PC-9 (cell line): ENCODE measurements around the gene LRSAM1. TPM values are rescaled to one million over a fixed set of nuclear protein-coding genes. Genes with fewer than 3 reads are reported as not detected.
A peak's percentile ranks its signal among the peaks of the same experiment; 100 is the strongest.

ENCODE experiments used
- BruUV-seq: library from RNA; stranded (reverse); fragments of 400-500 nt; replicated peaks from 2 replicates; lab custom pipeline; 2021; lab: Mats Ljungman, UMichigan
- CTCF ChIA-PET: fragments of 300-600 bp; sonication (Branson Sonifier 250); formaldehyde crosslinking; loops from one replicate; lab custom pipeline; 2022; ENCODE audit warnings: antibody characterized with exemption; lab: Charles Lee
- POLR2A ChIA-PET: fragments of 300-600 bp; sonication (Branson Sonifier 250); formaldehyde crosslinking; loops from one replicate; lab custom pipeline; 2022; ENCODE audit warnings: antibody characterized with exemption; ENCODE audit not compliant: unreplicated experiment; lab: Charles Lee
- DNase-seq, 2 experiments: peaks; one replicate each; pipeline versions ENCODE4 v3.0.0 to v3.0.0-alpha.2; 2015 to 2022; ENCODE audit warnings: mixed read lengths in 1 of 2
- H2AFZ ChIP-seq: fragments of 200-600 bp; sonication (generic); 2 replicates; pipeline ENCODE4 v1.8.1; 2017; ENCODE audit warnings: antibody characterized with exemption
- H3F3A ChIP-seq: fragments of 200-600 bp; sonication (generic); 2 replicates; pipeline ENCODE4 v1.8.1; 2017; ENCODE audit warnings: antibody characterized with exemption, mild to moderate bottlenecking, low read depth; ENCODE audit not compliant: insufficient read depth
- H3K27ac ChIP-seq: fragments of 200-600 bp; sonication (generic); 2 replicates; pipeline ENCODE4 v1.6.1; 2016; ENCODE audit warnings: mixed run types
- H3K27me3 ChIP-seq: fragments of 200-600 bp; sonication (generic); 2 replicates; pipeline ENCODE4 v1.6.1; 2016; ENCODE audit warnings: low read depth, mixed run types; ENCODE audit not compliant: insufficient read depth
- H3K36me3 ChIP-seq: fragments of 200-600 bp; sonication (generic); 2 replicates; pipeline ENCODE4 v1.6.1; 2016; ENCODE audit warnings: low read depth, mixed run types
- H3K4me1 ChIP-seq: fragments of 200-600 bp; sonication (generic); replicated peaks from 2 replicates; pipeline ENCODE4 v1.6.1; 2016; ENCODE audit warnings: mixed run types; ENCODE audit not compliant: insufficient read depth
- H3K4me2 ChIP-seq: fragments of 200-600 bp; sonication (generic); 2 replicates; pipeline ENCODE4 v1.6.1; 2017; ENCODE audit warnings: mixed run types
- H3K4me3 ChIP-seq: fragments of 200-600 bp; sonication (generic); 2 replicates; pipeline ENCODE4 v1.6.1; 2016; ENCODE audit warnings: mixed run types
- H3K79me2 ChIP-seq: fragments of 200-600 bp; sonication (generic); 2 replicates; pipeline ENCODE4 v1.6.1; 2017; ENCODE audit warnings: low read depth, mixed run types
- H3K9me2 ChIP-seq: fragments of 200-600 bp; sonication (generic); 2 replicates; pipeline ENCODE4 v1.8.1; 2017; ENCODE audit warnings: mild to moderate bottlenecking; ENCODE audit not compliant: insufficient read depth
- H3K9me3 ChIP-seq: fragments of 200-600 bp; sonication (generic); 2 replicates; pipeline ENCODE4 v1.8.1; 2016; ENCODE audit warnings: low read depth; ENCODE audit not compliant: insufficient read depth
- H4K20me1 ChIP-seq: fragments of 200-600 bp; sonication (generic); 2 replicates; pipeline ENCODE4 v1.8.1; 2017; ENCODE audit not compliant: insufficient read depth
- EZH2 ChIP-seq: fragments of 200-600 bp; sonication (generic); IDR thresholded peaks from 2 replicates; pipeline ENCODE4 v1.8.0; 2017; ENCODE audit warnings: antibody characterized with exemption, low read depth
- intact Hi-C: fragments of 100-400 bp; cut with micrococcal nuclease; formaldehyde crosslinking; loops from one replicate; pipeline ENCODE4 v1.10.0; 2022; ENCODE audit not compliant: unreplicated experiment
- total RNA-seq: library from RNA; stranded (reverse); gene quantifications from 2 replicates; pipeline ENCODE4 v1.2.3, GENCODE V29; 2021
- TF ChIP-seq, protein P1 (sequence below): fragments of 200-600 bp; sonication (generic); conservative IDR thresholded peaks from 2 replicates; pipeline ENCODE4 v1.6.1; 2017; ENCODE audit warnings: mixed run types, antibody characterized with exemption, mild to moderate bottlenecking, moderate library complexity

Gene LRSAM1
- total RNA-seq, 1 experiment from 2014 or later: 44.0 TPM

DNA sequence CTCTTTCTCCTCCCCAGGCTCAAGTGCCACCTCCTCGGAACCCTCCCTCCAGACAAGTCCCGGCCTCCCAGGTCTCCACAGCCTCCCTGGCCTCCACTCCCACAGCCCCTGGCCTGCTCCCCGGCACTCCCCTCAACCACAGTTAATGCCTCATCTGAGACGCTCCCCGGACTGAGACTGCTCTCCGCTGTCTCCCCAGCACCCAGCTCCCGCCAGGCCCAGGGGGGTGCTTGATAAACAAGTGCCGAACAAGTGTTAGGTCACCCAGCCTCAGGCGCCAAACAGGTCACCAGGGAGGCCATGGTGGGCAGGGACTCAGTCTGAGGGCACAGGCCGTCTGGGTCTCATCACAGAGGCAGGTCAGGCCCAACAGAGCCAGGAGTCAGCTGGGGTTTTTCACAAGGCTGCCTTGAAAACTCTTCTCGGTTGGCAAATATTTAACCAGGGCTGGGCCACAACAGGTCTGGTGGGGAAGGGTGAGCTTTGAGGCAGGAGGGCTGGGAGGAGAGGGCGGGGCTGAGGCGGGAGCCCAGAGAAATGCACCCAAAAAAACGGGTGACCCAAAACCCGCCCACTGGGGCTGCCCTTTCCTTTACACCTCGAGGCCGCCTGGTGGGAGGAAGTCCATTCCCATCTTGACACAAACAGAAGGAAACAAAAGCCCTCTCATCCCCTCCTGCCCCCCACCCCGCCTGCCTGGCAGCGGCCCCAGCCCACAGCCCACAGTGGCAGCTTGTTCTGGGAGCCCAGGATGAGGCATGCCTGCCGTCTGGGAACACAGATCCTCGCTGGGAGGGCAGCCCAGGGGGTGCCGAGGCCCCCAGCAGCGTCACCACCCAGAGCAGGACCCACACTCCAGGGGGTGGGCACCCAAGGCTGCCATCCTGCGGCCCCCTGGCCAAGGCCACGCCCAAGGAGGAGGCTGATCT lies 94.2 kb downstream of the LRSAM1 start:
- no peaks in the 10 kb centered on the region for H3K27me3 ChIP-seq
- peaks cover 72% of the 10 kb centered on the region for H3K4me1 ChIP-seq
- peak overlapping the region; percentile 90 for H3K27ac ChIP-seq
- no peak overlapping the region for H2AFZ ChIP-seq
- intact Hi-C loops: loop anchor here (1.0 to 2.0 kb wide), 6 partner anchors 11 to 41 kb away; no protein-coding TSS in a partner anchor
- TF ChIP-seq, protein P1, sequence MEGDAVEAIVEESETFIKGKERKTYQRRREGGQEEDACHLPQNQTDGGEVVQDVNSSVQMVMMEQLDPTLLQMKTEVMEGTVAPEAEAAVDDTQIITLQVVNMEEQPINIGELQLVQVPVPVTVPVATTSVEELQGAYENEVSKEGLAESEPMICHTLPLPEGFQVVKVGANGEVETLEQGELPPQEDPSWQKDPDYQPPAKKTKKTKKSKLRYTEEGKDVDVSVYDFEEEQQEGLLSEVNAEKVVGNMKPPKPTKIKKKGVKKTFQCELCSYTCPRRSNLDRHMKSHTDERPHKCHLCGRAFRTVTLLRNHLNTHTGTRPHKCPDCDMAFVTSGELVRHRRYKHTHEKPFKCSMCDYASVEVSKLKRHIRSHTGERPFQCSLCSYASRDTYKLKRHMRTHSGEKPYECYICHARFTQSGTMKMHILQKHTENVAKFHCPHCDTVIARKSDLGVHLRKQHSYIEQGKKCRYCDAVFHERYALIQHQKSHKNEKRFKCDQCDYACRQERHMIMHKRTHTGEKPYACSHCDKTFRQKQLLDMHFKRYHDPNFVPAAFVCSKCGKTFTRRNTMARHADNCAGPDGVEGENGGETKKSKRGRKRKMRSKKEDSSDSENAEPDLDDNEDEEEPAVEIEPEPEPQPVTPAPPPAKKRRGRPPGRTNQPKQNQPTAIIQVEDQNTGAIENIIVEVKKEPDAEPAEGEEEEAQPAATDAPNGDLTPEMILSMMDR: 0 out of 2 replicates have a peak, but pooled peaks have one; percentile 23
- TF ChIP-seq EZH2: no peak
- H3F3A ChIP-seq: peaks cover 50% of the 10 kb centered on the region
- H3K79me2 ChIP-seq: peaks cover 94% of the 10 kb centered on the region
- ChIA-PET CTCF (interaction anchor here (0.6 to 1.0 kb wide), 2 partner anchors 21 to 32 kb away, joined by 3 read pairs; no protein-coding TSS in a partner anchor), POLR2A (interaction anchor here (0.6 to 1.3 kb wide), 11 partner anchors 9 to 514 kb away, joined by 3 to 11 read pairs (median 4); no protein-coding TSS in a partner anchor)
- peak overlapping the region; percentile 82 for H3K4me2 ChIP-seq
- H3K9me2 ChIP-seq: no peaks in the 10 kb centered on the region
- TSS peak; percentile 93 for BruUV-seq
- peak overlapping the region; percentile 46; the same call in 1 of the 2 replicates for H3K4me3 ChIP-seq
- peaks cover 40% of the 10 kb centered on the region for H4K20me1 ChIP-seq
- peak; percentile 96 to 97 for DNase-seq
- H3K9me3 ChIP-seq: no peaks in the 10 kb centered on the region
- no peaks in the 10 kb centered on the region for H3K36me3 ChIP-seq

DNA sequence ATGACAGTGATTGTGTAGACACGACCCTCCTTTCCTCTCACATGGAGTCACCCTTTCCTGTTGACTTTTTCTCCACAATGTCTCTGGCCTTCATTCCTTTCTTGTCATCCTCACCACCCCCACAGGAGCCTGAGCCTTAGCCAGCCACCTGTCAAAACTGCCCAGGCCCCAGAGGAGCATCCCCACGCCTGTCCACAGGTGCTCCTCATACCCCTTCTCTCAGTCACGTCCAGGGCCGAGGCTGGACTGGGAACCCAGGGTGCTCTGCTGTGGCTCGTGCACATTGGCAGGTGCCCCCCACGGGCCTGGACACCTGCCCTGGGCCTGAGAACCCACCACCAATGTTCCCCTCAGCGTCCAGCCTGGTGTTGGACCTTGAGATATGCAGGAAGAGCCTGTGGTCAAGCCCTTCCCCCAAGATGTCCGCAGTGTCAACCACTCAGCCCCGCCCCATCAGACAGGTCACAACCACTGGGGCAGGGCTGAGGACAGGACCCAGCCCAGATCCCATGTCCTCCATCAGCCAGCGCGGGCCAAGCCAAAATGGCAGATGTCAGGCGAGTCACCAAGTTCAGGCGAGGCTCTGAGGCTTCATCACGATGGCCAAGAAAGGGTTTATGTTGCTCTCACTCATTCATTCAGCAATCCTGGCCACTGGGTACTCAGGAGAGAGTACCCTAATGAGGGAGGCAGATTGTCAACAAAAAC lies 95.0 kb downstream of the LRSAM1 start:
- H3K4me2 ChIP-seq: peak overlapping the region; percentile 82
- H3K9me3 ChIP-seq: no peaks in the 10 kb centered on the region
- peaks cover 94% of the 10 kb centered on the region for H3K79me2 ChIP-seq
- H3K36me3 ChIP-seq: no peaks in the 10 kb centered on the region
- no peaks in the 10 kb centered on the region for H3K9me2 ChIP-seq
- H3K27ac ChIP-seq: peak overlapping the region; percentile 90
- no peak overlapping the region for H2AFZ ChIP-seq
- no peaks in the 10 kb centered on the region for H3K27me3 ChIP-seq
- peaks cover 40% of the 10 kb centered on the region for H4K20me1 ChIP-seq
- BruUV-seq: no TSS peak
- DNase-seq: peak; percentile 46 to 65
- H3K4me3 ChIP-seq: peak overlapping the region; percentile 46; the same call in 1 of the 2 replicates
- ChIA-PET CTCF (no interaction called here), POLR2A (interaction anchor here (0.6 to 1.3 kb wide), 5 partner anchors 12 to 39 kb away, joined by 3 to 11 read pairs (median 8); no protein-coding TSS in a partner anchor)
- H3K4me1 ChIP-seq: peaks cover 64% of the 10 kb centered on the region
- intact Hi-C loops: no loop called here
- peaks cover 56% of the 10 kb centered on the region for H3F3A ChIP-seq
- TF ChIP-seq, protein P1: 0 out of 2 replicates have a peak, but pooled peaks have one; percentile 1
- TF ChIP-seq EZH2: no peak

DNA sequence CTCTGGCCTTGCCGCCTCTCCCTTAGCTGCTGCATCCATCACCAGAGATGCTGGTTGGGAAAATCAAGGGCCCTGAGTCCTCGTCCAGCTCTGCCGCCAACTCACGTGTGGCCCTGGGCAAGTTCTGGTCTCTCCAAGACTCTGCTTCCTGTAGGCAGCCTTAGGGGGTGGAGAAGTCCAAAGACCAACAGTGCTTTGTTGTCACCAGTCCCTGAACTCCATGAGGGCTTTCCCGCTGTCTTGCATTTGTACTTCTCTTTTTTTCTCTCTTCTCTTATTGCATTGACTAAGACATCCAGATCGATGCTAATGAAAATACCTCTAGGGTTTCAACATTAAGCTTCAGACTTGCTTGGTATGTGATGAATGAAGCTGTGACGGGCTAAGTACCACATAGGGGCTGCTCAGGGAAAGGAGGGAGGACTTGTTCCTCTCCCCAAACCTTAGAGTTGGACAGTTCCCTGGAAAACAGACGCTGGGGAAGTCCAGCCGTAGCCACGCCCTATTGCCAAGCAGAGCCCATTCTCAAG lies 97.1 kb downstream of the LRSAM1 start:
- Histone ChIP-seq H3K9me2 (no peaks in the 10 kb centered on the region), H3K9me3 (no peaks in the 10 kb centered on the region), H3K79me2 (peaks cover 93% of the 10 kb centered on the region), H4K20me1 (peaks cover 44% of the 10 kb centered on the region), H3K4me2 (no peak overlapping the region), H3K27me3 (no peaks in the 10 kb centered on the region), H3K36me3 (no peaks in the 10 kb centered on the region), H3K4me3 (no peak overlapping the region), H2AFZ (no peak overlapping the region), H3K27ac (no peak overlapping the region), H3K4me1 (peaks cover 51% of the 10 kb centered on the region), H3F3A (peaks cover 56% of the 10 kb centered on the region)
- no TSS peak for BruUV-seq
- ChIA-PET POLR2A (interaction anchor here (0.7 kb wide), 1 partner anchor 14 kb away, joined by 6 read pairs; no protein-coding TSS in a partner anchor), CTCF (no interaction called here)
- intact Hi-C loops: no loop called here
- no peak for DNase-seq
- TF ChIP-seq, protein P1: no peak
- no peak for TF ChIP-seq EZH2
